ENCODE measurements around the gene YPEL5.
"Not testable (repeated sequence)": the region's sequence is repeated elsewhere in the genome, so short reads cannot be mapped to it uniquely, and the experiment has no call there.

The YPEL5 gene

DNA sequence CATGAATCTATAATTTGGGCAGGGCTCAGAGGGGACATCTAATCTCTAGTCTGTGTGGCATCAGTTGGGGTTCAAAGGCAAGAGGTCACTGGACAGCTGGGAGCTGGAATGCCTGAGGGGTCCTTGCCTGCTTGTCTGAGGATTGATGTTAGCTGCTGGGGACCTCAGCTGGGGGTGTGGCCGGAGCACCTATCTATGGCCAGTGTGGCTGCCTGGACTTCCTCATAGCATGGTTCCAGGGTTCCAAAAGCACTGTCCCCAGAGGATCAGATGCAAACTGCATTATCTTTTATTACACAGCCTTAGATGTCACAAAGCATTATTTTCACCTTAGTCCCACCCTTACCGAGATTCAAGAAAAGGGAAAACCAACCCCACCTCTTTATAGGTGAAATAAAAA lies 38.6 kb upstream of the YPEL5 start:
- H3K27me3 ChIP-seq (ENCODE audit: low read length): no peaks in the 10 kb centered on the region
- H3K9me2 ChIP-seq (replicated peaks; ENCODE audit: insufficient read depth, low read length): no peaks in the 10 kb centered on the region
- no peak overlapping the region for H2AFZ ChIP-seq (ENCODE audit: low read depth, low read length, severe bottlenecking)
- H3K36me3 ChIP-seq (ENCODE audit: low read length): no peaks in the 10 kb centered on the region
- no peaks in the 10 kb centered on the region for H3K79me2 ChIP-seq (ENCODE audit: insufficient read depth, low read length)
- H3F3A ChIP-seq (ENCODE audit: insufficient read depth): no peaks in the 10 kb centered on the region
- no peak overlapping the region for H3K27ac ChIP-seq (ENCODE audit: low read depth, low read length)
- no peak overlapping the region for H3K4me3 ChIP-seq (ENCODE audit: insufficient read depth, low read length, poor library complexity, severe bottlenecking)
- TF ChIP-seq, protein P1, sequence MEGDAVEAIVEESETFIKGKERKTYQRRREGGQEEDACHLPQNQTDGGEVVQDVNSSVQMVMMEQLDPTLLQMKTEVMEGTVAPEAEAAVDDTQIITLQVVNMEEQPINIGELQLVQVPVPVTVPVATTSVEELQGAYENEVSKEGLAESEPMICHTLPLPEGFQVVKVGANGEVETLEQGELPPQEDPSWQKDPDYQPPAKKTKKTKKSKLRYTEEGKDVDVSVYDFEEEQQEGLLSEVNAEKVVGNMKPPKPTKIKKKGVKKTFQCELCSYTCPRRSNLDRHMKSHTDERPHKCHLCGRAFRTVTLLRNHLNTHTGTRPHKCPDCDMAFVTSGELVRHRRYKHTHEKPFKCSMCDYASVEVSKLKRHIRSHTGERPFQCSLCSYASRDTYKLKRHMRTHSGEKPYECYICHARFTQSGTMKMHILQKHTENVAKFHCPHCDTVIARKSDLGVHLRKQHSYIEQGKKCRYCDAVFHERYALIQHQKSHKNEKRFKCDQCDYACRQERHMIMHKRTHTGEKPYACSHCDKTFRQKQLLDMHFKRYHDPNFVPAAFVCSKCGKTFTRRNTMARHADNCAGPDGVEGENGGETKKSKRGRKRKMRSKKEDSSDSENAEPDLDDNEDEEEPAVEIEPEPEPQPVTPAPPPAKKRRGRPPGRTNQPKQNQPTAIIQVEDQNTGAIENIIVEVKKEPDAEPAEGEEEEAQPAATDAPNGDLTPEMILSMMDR (IDR thresholded peaks at IDR 0.05; ENCODE audit: insufficient read depth, low read length, poor library complexity, severe bottlenecking): no peak
- no peak for TF ChIP-seq EZH2phosphoT487 (conservative IDR thresholded peaks at IDR 0.05; ENCODE audit: low read length)
- no peak overlapping the region for H3K4me2 ChIP-seq (ENCODE audit: low read depth, low read length, poor library complexity, severe bottlenecking)
- no peaks in the 10 kb centered on the region for H4K20me1 ChIP-seq (ENCODE audit: low read depth, low read length)
- no peak overlapping the region for H3K9ac ChIP-seq (ENCODE audit: low read length)
- no peaks in the 10 kb centered on the region for H3K9me3 ChIP-seq (ENCODE audit: insufficient read depth, low read length)

DNA sequence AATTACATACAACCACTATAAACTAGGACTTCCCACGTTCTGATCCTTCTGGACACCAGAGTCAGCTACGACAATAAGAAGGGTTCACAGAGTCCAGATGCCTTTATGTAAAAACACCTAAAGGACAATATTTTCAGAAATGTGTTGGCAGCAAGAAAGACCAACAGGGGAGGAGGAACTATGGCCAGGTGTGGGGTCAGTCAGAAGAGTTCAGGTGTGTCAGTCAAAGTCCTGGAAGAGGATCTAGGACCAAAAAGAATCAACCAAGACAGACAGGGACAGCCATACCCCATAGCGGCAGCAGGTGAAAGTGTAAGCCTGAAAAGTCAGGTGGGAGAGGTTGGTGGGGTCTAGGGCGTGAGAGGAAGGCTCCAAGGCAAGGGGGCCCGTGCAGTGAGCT lies 38.0 kb upstream of the YPEL5 start:
- TF ChIP-seq, protein P1 (IDR thresholded peaks at IDR 0.05; ENCODE audit: insufficient read depth, low read length, poor library complexity, severe bottlenecking): no peak
- Histone ChIP-seq H3K9ac (ENCODE audit: low read length) (no peak overlapping the region), H3K27ac (ENCODE audit: low read depth, low read length) (no peak overlapping the region), H3K9me2 (replicated peaks; ENCODE audit: insufficient read depth, low read length) (no peaks in the 10 kb centered on the region), H4K20me1 (ENCODE audit: low read depth, low read length) (no peaks in the 10 kb centered on the region), H3K9me3 (ENCODE audit: insufficient read depth, low read length) (no peaks in the 10 kb centered on the region), H3K4me2 (ENCODE audit: low read depth, low read length, poor library complexity, severe bottlenecking) (no peak overlapping the region), H3K79me2 (ENCODE audit: insufficient read depth, low read length) (no peaks in the 10 kb centered on the region), H3K27me3 (ENCODE audit: low read length) (no peaks in the 10 kb centered on the region), H3F3A (ENCODE audit: insufficient read depth) (no peaks in the 10 kb centered on the region), H3K36me3 (ENCODE audit: low read length) (no peaks in the 10 kb centered on the region), H3K4me3 (ENCODE audit: insufficient read depth, low read length, poor library complexity, severe bottlenecking) (no peak overlapping the region), H2AFZ (ENCODE audit: low read depth, low read length, severe bottlenecking) (no peak overlapping the region)

DNA sequence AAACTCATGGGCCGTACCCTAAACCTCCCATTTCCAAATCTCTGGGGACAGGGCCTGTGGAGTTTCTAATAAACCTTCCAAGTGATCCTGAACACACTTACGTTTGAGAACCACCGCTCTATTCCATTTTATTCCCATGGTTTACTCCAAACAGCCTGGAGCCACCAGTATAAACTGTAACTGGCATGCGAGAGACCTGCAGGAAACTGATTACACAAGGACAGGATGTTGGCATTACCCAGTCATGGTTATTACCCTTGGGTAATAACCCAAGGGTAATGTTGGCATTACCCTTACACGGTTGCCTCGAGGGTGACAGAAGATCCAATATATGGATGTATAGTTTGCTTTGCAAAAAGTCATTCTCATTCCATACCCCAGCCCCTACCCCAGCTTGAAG lies 37.0 kb upstream of the YPEL5 start:
- Histone ChIP-seq H3K9me3 (ENCODE audit: insufficient read depth, low read length) (no peaks in the 10 kb centered on the region), H4K20me1 (ENCODE audit: low read depth, low read length) (no peaks in the 10 kb centered on the region), H3K4me2 (ENCODE audit: low read depth, low read length, poor library complexity, severe bottlenecking) (no peak overlapping the region), H3F3A (ENCODE audit: insufficient read depth) (no peaks in the 10 kb centered on the region), H2AFZ (ENCODE audit: low read depth, low read length, severe bottlenecking) (no peak overlapping the region), H3K4me3 (ENCODE audit: insufficient read depth, low read length, poor library complexity, severe bottlenecking) (no peak overlapping the region), H3K79me2 (ENCODE audit: insufficient read depth, low read length) (no peaks in the 10 kb centered on the region), H3K27me3 (ENCODE audit: low read length) (no peaks in the 10 kb centered on the region), H3K9me2 (replicated peaks; ENCODE audit: insufficient read depth, low read length) (no peaks in the 10 kb centered on the region), H3K36me3 (ENCODE audit: low read length) (no peaks in the 10 kb centered on the region), H3K9ac (ENCODE audit: low read length) (no peak overlapping the region), H3K27ac (ENCODE audit: low read depth, low read length) (no peak overlapping the region)
- TF ChIP-seq, protein P1 (IDR thresholded peaks at IDR 0.05; ENCODE audit: insufficient read depth, low read length, poor library complexity, severe bottlenecking): no peak
- TF ChIP-seq EZH2phosphoT487 (conservative IDR thresholded peaks at IDR 0.05; ENCODE audit: low read length): no peak

DNA sequence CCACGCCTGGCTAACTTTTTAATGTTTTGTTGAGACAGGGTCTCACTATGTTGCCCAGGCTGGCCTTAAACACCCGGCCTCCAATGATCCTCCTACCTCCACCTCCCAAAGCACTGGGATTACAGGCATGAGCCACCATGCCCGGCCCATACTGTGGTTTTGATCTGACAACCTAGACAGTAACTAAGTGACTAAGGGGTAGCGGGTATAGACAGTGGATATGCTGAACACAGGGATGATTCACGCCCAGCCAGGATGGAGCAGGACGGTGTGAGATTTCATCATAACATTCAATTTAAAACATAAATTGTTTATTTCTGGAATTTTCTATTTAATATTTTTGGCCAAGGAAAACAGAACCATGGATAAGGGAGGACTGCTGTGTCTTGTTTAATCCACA lies 36.0 kb upstream of the YPEL5 start:
- no peak overlapping the region for H3K4me3 ChIP-seq (ENCODE audit: insufficient read depth, low read length, poor library complexity, severe bottlenecking)
- no peak overlapping the region for H2AFZ ChIP-seq (ENCODE audit: low read depth, low read length, severe bottlenecking)
- no peaks in the 10 kb centered on the region for H3K27me3 ChIP-seq (ENCODE audit: low read length)
- no peaks in the 10 kb centered on the region for H3K79me2 ChIP-seq (ENCODE audit: insufficient read depth, low read length)
- H3K9me2 ChIP-seq (replicated peaks; ENCODE audit: insufficient read depth, low read length): no peaks in the 10 kb centered on the region
- no peak overlapping the region for H3K27ac ChIP-seq (ENCODE audit: low read depth, low read length)
- no peaks in the 10 kb centered on the region for H3F3A ChIP-seq (ENCODE audit: insufficient read depth)
- H4K20me1 ChIP-seq (ENCODE audit: low read depth, low read length): no peaks in the 10 kb centered on the region
- H3K4me2 ChIP-seq (ENCODE audit: low read depth, low read length, poor library complexity, severe bottlenecking): no peak overlapping the region
- no peak for TF ChIP-seq EZH2phosphoT487 (conservative IDR thresholded peaks at IDR 0.05; ENCODE audit: low read length)
- TF ChIP-seq, protein P1 (IDR thresholded peaks at IDR 0.05; ENCODE audit: insufficient read depth, low read length, poor library complexity, severe bottlenecking): no peak
- no peak overlapping the region for H3K9ac ChIP-seq (ENCODE audit: low read length)
- no peaks in the 10 kb centered on the region for H3K9me3 ChIP-seq (ENCODE audit: insufficient read depth, low read length)
- H3K36me3 ChIP-seq (ENCODE audit: low read length): no peaks in the 10 kb centered on the region

DNA sequence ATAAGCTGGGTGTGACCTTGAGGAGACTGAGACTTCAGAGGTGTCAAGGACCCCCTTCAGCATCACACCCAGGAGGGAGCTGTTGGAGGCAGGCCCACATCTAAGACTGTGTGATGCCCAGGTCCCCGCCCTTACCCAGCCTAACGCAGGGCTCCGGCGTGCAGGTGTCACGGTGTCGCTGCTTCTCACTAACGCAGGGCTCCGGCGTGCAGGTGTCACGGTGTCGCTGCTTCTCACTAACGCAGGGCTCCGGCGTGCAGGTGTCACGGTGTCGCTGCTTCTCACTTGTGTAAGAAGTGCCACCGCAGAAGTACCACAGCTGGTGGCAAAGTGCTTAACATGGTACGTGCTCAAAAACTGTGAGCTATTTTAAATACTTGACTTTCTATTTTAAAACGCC lies 35.6 kb upstream of the YPEL5 start:
- not testable (repeated sequence) for H3K9ac ChIP-seq (ENCODE audit: low read length); H2AFZ ChIP-seq (ENCODE audit: low read depth, low read length, severe bottlenecking); H3K9me2 ChIP-seq (replicated peaks; ENCODE audit: insufficient read depth, low read length); H3F3A ChIP-seq (ENCODE audit: insufficient read depth); H3K27ac ChIP-seq (ENCODE audit: low read depth, low read length); H3K4me3 ChIP-seq (ENCODE audit: insufficient read depth, low read length, poor library complexity, severe bottlenecking); H3K27me3 ChIP-seq (ENCODE audit: low read length); H3K9me3 ChIP-seq (ENCODE audit: insufficient read depth, low read length); H3K36me3 ChIP-seq (ENCODE audit: low read length); H4K20me1 ChIP-seq (ENCODE audit: low read depth, low read length); H3K79me2 ChIP-seq (ENCODE audit: insufficient read depth, low read length); H3K4me2 ChIP-seq (ENCODE audit: low read depth, low read length, poor library complexity, severe bottlenecking)

All from SU-DHL-6 (cell line).